ENCODE measurements around the gene IQSEC1. TPM values are rescaled to one million over a fixed set of nuclear protein-coding genes. Genes with fewer than 3 reads are reported as not detected.

Gene IQSEC1
- total RNA-seq, 1 experiment from 2014 or later: 28.1 TPM

GRCh38 chr3:13115991-13116390 is 42.8 kb upstream of the IQSEC1 start (continued):
- TF ChIP-seq ZFX (IDR thresholded peaks at IDR 0.05) (no peak), POLR2A (IDR thresholded peaks at IDR 0.05; ENCODE audit: borderline replicate concordance, extremely low read depth, insufficient read depth, insufficient read length) (no peak), SRF (IDR thresholded peaks at IDR 0.05; ENCODE audit: low read depth) (no peak), CBX3 (IDR thresholded peaks at IDR 0.05; ENCODE audit: low read depth) (no peak), SIN3A (IDR thresholded peaks at IDR 0.05; ENCODE audit: low read depth) (no peak)
- TF ChIP-seq, protein P1, sequence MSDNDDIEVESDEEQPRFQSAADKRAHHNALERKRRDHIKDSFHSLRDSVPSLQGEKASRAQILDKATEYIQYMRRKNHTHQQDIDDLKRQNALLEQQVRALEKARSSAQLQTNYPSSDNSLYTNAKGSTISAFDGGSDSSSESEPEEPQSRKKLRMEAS (IDR thresholded peaks at IDR 0.05): no peak

GRCh38 chr3:13115576-13115910 is 42.3 kb upstream of the IQSEC1 start:
- no TSS peak for BruUV-seq (replicated peaks)
- Histone ChIP-seq H4K20me1 (ENCODE audit: insufficient read depth) (no peaks in the 10 kb centered on the region), H3K9me3 (ENCODE audit: control insufficient read depth in 1 of 2, insufficient read depth in 1 of 2, low read depth in 1 of 2, low read length in 2 of 2) (no peaks in the 10 kb centered on the region), H3K4me1 (ENCODE audit: control insufficient read depth in 1 of 2, insufficient read depth in 2 of 2, low read length in 2 of 2) (peaks cover 9 to 10% of the 10 kb centered on the region in 2 experiments; a peak in 3 of 4 replicates), H3K79me2 (ENCODE audit: insufficient read depth, low read length) (no peaks in the 10 kb centered on the region), H3K36me3 (ENCODE audit: control insufficient read depth in 1 of 2, insufficient read depth in 2 of 2, low read length in 2 of 2) (no peaks in the 10 kb centered on the region), H3K27me3 (ENCODE audit: insufficient read depth, low read length) (0 out of 2 replicates have a peak, but pooled peaks cover 3% of the 10 kb centered on the region), H3K9ac (ENCODE audit: low read length) (no peak overlapping the region), H2AFZ (ENCODE audit: low read depth, low read length, poor library complexity, severe bottlenecking) (no peak overlapping the region), H3K4me2 (ENCODE audit: low read length) (no peak overlapping the region), H3K4me3 (replicated peaks in 1 of 2; ENCODE audit: low read depth in 1 of 2, low read length in 2 of 2) (no peak overlapping the region), H3K9me2 (ENCODE audit: insufficient read depth) (no peaks in the 10 kb centered on the region), H3K27ac (ENCODE audit: low read depth, low read length) (no peak overlapping the region)
- ChIA-PET POLR2A (no interaction called here), CTCF (no interaction called here), RAD21 (ENCODE audit: low non-redundant PET in 1 of 2, low total read pairs in 2 of 2, uncharacterized antibody in 2 of 2, unreplicated experiment in 2 of 2) (interaction anchor here in 1 of 2 experiments (0.7 kb wide), 1 partner anchor 126 kb away, joined by 3 read pairs; no protein-coding TSS in a partner anchor)
- ATAC-seq (no peak), DNase-seq (ENCODE audit: low read depth, low spot score) (no peak)
- TF ChIP-seq, protein P1 (IDR thresholded peaks at IDR 0.05): no peak
- no peak for TF ChIP-seq CTCF (IDR thresholded peaks at IDR 0.05 in 2 of 3, conservative IDR thresholded peaks at IDR 0.05 in 1 of 3; ENCODE audit: borderline replicate concordance in 1 of 3, insufficient read depth in 1 of 3, low read depth in 2 of 3, low read length in 2 of 3)
- TF ChIP-seq, protein P2, sequence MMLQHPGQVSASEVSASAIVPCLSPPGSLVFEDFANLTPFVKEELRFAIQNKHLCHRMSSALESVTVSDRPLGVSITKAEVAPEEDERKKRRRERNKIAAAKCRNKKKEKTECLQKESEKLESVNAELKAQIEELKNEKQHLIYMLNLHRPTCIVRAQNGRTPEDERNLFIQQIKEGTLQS (IDR thresholded peaks at IDR 0.05): no peak
- TF ChIP-seq YY1 (IDR thresholded peaks at IDR 0.05; ENCODE audit: extremely low read depth, insufficient replicate concordance, low read depth, low read length): no peak
- no peak for TF ChIP-seq SRF (IDR thresholded peaks at IDR 0.05; ENCODE audit: low read depth)
- TF ChIP-seq POLR2AphosphoS5 (IDR thresholded peaks at IDR 0.05; ENCODE audit: low read depth, low read length): no peak
- TF ChIP-seq CEBPB (IDR thresholded peaks at IDR 0.05; ENCODE audit: low read depth): no peak
- no peak for TF ChIP-seq CBX3 (IDR thresholded peaks at IDR 0.05; ENCODE audit: low read depth)
- no peak for TF ChIP-seq SIN3A (IDR thresholded peaks at IDR 0.05; ENCODE audit: low read depth)
- no peak for TF ChIP-seq EGR1 (IDR thresholded peaks at IDR 0.05; ENCODE audit: low read depth)
- no peak for TF ChIP-seq ZNF274 (IDR thresholded peaks at IDR 0.05; ENCODE audit: low read depth, low read length)
- no peak for TF ChIP-seq ZFX (IDR thresholded peaks at IDR 0.05)
- TF ChIP-seq FOSL1 (IDR thresholded peaks at IDR 0.05; ENCODE audit: low read depth): no peak
- no peak for TF ChIP-seq ZBTB33 (IDR thresholded peaks at IDR 0.05; ENCODE audit: extremely low read depth, insufficient replicate concordance, low read length)
- TF ChIP-seq SP1 (IDR thresholded peaks at IDR 0.05; ENCODE audit: low read depth): no peak
- intact Hi-C loops (cut with micrococcal nuclease): no loop called here
